ENCODE results near the gene NEK8.

Gene NEK8

GRCh38 chr17:28728364-28729200, at the start of gene NEK8:
TSS of gene NEK8 (plus strand) at chr17:28728788. CDS start at chr17:28728814, 26 bp downstream.
- peak; percentile 90 for DNase-seq

- no peak for DNase-seq
These were observed 45.9 kb upstream of the NEK8 start for GRCh38 chr17:28682655-28683054.

DNA sequence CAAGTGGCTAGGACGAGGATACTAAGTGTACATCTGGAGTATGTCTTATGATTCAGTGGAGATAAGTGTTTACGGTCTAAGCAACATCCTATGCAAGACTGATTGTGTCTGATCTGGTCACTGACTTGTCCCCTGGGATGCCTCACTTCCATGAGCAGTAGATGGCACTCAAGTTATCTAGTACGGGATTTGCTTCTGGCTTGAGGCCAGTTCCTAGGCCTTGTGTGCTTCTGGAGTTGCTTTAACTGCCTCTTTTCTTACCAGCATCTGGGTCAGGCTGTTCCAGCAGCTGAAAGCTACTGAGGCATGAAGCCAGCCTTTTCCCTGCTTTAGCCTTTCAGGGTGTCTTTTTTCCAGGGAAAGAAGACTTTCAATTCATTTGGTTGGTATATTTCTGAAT, 43.6 kb upstream of the NEK8 start:
- no peak for DNase-seq

DNA sequence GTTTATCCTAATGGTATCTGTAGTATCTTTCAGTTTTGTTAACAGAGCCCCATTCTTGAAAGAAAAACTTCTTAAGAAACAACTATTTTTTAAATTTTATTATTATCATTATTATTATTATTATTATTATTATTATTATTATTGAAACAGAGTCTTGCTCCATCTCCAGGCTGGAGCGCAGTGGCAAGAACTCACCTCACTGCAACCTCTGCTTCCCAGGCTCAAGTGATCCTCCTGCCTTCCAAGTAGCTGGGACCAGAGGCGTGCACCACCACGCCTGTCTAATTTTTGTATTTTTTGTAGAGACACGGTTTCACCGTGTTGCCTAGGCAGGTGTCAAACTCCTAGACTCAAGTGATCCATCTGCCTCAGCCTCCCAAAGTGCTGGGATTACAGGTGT, 43.2 kb upstream of the NEK8 start:
- DNase-seq = no peak

GRCh38 chr17:28686296-28686695, 42.3 kb upstream of the NEK8 start:
- DNase-seq = no peak

GRCh38 chr17:28688481-28688880, 40.1 kb upstream of the NEK8 start:
- no peak for DNase-seq

DNA sequence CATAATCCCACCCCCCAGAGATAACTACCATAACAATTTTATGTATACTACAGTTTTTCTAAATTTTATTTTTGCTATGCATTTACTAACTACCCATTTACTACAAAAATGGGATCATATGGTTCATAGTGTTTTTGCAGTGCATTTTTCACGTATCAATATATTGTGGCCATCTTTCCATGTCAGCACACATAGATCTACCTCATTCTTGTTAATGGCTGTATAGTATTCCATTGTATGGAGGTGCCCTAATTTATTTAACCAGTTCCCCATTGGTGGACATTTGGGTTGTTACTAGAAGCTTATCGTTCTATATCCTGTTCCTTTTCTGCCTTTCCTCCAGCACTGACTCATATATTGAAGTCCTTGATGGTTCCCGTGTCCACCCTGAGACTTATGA, 39.6 kb upstream of the NEK8 start:
- DNase-seq = no peak

- no peak for DNase-seq
These were observed 34.7 kb upstream of the NEK8 start for GRCh38 chr17:28693869-28694268.

- DNase-seq = no peak
These were observed 30.2 kb upstream of the NEK8 start for GRCh38 chr17:28698253-28698941.

DNA sequence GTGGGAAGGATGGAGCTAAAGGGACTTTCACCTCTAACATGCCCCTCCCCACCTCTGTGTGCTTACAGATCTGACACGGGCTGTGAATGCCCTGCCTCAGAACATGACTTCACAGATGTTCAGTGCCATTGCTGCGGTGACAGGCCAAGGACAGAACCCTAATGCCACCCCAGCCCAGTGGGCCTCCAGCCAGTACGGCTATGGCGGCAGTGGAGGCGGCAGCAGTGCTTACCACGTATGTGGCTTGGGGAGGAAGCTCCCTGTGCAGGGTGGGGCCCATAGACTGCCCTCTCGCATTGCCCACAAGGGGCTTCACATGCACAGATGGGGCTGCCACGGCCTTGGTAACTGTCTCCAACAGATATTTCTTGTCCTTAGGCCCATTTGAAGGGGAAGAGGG, 28.3 kb upstream of the NEK8 start:
- no peak for DNase-seq

DNA sequence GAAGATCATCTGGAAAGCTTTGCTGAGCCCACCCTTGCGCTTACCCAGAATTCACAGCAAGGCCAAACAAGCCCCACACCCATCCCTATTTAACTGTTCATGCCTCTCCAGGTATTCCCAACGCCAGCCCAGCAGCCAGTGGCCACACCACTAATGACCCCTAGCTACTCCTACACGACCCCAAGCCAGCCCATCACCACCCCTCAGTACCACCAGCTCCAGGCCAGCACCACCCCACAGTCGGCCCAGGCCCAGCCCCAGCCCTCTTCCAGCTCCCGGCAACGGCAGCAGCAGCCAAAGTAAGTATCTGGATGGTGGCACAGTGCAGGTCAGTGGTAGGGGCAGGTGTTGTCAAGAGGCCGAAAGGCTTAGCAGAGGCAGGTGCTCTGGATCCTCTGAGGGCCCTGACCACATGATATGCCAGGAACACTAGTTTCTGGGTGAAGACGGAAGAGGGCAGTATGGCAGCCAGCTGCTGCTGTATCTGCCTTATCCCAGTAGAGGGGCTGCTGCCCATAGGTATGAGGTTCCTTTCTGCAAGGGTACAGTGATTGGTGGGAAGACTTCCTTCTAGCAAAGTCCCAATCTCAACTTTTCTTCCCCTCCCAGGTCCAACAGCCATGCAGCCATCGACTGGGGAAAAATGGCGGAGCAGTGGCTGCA, 27.6 kb upstream of the NEK8 start:
- DNase-seq = no peak

DNA sequence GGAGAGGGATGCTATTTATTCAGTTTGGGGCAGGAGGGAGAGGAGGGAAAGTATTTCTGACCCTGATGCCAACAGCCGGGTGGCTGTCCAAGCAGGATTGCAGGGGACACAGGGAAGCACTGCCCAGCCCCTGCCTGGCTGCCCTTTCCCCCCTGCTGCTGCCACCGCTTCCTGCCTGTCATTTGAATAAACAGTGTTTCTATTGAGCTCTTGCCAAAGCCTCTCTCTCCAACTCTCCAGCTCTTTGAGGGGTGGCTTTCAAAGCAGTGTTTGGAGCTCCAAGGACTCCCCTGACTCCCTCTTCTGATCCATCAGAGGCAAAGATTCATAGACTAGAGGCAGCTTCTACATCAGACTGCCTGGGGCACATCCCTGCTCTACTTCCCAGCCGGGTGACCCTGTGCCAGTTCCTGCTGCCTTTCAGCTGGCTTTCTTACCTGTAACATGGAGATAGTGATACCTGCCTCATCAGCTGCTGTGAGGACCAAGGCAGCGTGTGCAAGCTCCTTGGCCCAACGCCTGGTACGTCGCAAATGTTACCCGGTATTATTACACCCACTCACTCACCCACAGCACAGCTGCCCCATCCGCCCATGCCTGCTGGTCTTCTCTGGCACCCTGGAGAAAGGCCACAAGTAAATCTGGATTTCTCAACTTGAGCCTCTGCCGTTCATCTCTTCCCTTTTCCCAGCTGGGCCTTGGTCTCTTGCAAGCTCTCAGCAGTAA, 26.4 kb upstream of the NEK8 start:
- DNase-seq = no peak

DNA sequence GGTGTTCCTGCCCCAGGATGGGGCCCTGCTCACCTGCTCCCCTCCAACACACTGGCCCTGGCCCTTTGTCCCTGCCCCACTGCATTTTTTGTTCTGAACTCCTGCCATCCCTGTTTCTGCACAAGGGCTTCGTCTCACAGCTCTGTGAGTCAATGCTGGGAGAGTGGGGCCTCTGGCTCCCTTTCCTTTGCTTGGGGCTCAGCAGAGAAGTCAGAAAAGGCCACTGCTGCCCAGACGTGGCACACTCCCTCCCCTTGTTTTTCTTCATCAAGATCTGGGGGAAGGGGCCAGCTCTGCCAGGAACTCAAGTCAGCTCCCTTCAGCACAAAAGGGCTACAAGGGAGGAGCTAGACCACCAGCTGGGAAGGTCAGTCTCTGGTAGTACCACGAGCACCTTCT, 25.8 kb upstream of the NEK8 start:
- no peak for DNase-seq

- DNase-seq = no peak
These were observed 24.9 kb upstream of the NEK8 start for GRCh38 chr17:28703552-28704218.

- no peak for DNase-seq
These were observed 24.2 kb upstream of the NEK8 start for GRCh38 chr17:28704219-28704858.

DNA sequence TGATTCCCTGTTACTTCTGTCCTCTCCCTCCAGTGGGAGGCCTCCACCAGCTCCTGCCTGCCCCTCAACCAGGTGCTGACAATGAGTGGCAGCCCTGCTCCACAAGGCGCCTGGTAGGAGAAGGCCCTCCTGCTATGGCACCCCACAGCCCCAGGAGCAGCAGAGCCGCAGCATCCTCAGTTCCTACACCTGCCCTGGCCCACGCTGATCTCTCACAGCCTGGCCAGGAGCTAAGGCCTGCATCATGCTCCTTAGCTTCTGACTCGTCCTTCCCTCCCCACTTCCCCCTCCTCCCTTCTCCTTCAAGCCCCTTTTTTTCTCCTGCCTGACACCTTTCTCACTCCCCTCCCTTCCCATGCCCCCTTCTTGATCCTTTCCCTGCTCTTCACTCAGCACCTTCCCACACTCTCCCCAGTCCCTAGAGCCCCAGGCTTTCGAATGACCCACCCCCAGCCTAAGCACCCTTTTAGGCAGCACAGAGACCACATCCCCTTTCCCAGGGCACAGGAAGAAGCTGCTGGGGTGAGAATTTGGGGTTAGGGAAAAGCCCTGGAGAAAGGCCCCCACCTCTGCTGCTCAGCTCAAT, 23.4 kb upstream of the NEK8 start:
- no peak for DNase-seq

DNA sequence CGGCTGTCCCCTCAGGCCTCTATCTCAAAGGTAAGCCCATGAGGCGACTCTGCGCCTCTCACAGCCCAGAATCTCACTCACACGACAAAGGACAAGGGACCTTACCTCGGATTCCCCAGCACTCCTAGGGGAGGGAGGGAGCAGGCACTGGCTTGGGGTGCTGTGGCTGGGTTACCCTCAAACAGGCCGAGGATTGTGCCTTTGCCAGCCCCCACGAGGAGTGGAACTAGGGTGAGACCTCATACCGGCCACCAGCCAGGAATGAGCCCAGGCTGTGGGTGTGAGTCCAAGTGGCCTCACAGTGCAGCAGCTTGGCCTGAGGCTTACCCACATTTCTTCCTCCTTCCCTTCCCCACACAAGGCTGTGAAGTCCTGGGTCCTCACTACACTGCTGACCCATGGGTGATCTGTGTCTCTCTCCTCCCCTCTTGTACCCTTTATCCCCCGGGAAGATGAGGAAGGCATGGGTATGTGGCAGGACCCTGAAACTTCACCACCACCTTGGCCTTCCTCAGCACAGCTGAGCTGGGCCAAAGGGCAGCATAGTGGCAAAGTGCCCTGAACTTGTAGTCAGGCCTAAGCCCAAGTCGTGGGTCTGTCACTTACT, 22.8 kb upstream of the NEK8 start:
- no peak for DNase-seq

- DNase-seq = no peak
These were observed 21.9 kb upstream of the NEK8 start for GRCh38 chr17:28706471-28707338.

DNA sequence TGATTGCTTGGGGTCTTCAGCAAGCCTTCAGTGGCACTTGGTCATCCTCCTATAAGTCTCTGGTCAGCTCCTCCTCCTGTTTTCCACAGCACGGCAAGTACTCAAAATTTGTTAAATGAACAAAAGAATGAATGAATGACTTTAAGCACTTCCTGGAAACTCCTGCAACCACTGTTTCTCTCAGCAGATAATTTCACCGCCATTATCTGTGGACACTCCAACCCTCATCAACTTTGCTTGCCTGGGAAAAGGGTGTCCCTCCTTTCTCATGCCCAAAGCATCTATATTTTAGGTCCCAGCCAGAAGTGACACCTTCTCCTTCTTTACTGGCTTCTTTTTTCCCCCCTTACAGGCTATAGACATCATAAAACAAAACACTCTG, 21.3 kb upstream of the NEK8 start:
- DNase-seq = no peak

All from NK-92 treated with Interleukin-12 subunit alpha and Interleukin-12 subunit beta, amount 100 ng/mL, for 24 hours (cell line).